Spleen (tissue), 13 donors: ENCODE results near the gene CATSPER3. TPM values are rescaled to one million over a fixed set of nuclear protein-coding genes. Genes with fewer than 3 reads are reported as not detected.

Experiments
- DNase-seq: peaks from one replicate; pipeline ENCODE4 v3.0.0-alpha.2; 2020
- H3K27ac ChIP-seq, 8 donors: fragments of 200-600 bp; sonication (generic) in 7 of 8; 1 replicate in 4 of 8; 2 replicates in 4 of 8; pipeline versions ENCODE4 v1.5.0 to v1.8.0; 2016 to 2021; ENCODE audit warnings: inconsistent platforms in 4 of 8, mild to moderate bottlenecking in 4 of 8, moderate library complexity in 1 of 8
- H3K27me3 ChIP-seq, 7 donors: fragments of 200-600 bp; sonication (generic) in 6 of 7; replicated peaks in 1 of 7; 1 replicate in 4 of 7; 2 replicates in 3 of 7; pipeline versions ENCODE4 v1.5.0 to v1.8.0; 2016 to 2021; ENCODE audit warnings: inconsistent platforms in 3 of 7, mild to moderate bottlenecking in 1 of 7
- H3K36me3 ChIP-seq, 6 donors: fragments of 200-600 bp; sonication (generic) in 5 of 6; 1 replicate in 4 of 6; 2 replicates in 2 of 6; pipeline versions ENCODE4 v1.5.0 to v1.8.0; 2016 to 2021; ENCODE audit warnings: inconsistent platforms in 2 of 6
- H3K4me1 ChIP-seq, 6 donors: fragments of 200-600 bp; sonication (generic) in 5 of 6; 1 replicate in 3 of 6; 2 replicates in 3 of 6; pipeline versions ENCODE4 v1.5.0 to v1.8.0; 2016 to 2021; ENCODE audit warnings: inconsistent platforms in 3 of 6
- H3K4me3 ChIP-seq, 8 donors: fragments of 200-600 bp; sonication (generic) in 7 of 8; 1 replicate in 4 of 8; 2 replicates in 4 of 8; pipeline versions ENCODE4 v1.5.0 to v1.8.0; 2016 to 2021; ENCODE audit warnings: inconsistent platforms in 4 of 8, mild to moderate bottlenecking in 4 of 8, moderate library complexity in 2 of 8
- H3K9me3 ChIP-seq, 8 donors: fragments of 200-600 bp; sonication (generic) in 7 of 8; 1 replicate in 4 of 8; 2 replicates in 4 of 8; pipeline versions ENCODE4 v1.5.0 to v1.8.0; 2016 to 2021; ENCODE audit warnings: inconsistent platforms in 4 of 8
- CTCF ChIP-seq, 11 experiments: fragments of 200-600 bp in 7 of 11; fragments of 450-650 bp in 4 of 11; sonication (generic) in 4 of 11; IDR thresholded peaks in 8 of 11; conservative IDR thresholded peaks in 3 of 11; 1 replicate in 7 of 11; 2 replicates in 4 of 11; pipeline versions ENCODE4 v1.4.0 to v1.8.0; 2016 to 2021; ENCODE audit warnings: antibody characterized with exemption in 11 of 11, inconsistent platforms in 4 of 11, mild to moderate bottlenecking in 1 of 11
- POLR2A ChIP-seq, 3 donors: fragments of 450-650 bp; IDR thresholded peaks; one replicate each; pipeline ENCODE4 v1.5.1; 2017; ENCODE audit warnings: antibody characterized with exemption in 3 of 3, mild to moderate bottlenecking in 1 of 3
- POLR2AphosphoS5 ChIP-seq, 3 donors: sonication (generic); formaldehyde crosslinking; IDR thresholded peaks; one replicate each; pipeline ENCODE4 v1.5.1; 2017; ENCODE audit warnings: antibody characterized with exemption in 3 of 3
- WGBS, 5 donors: extraction: QIAGEN DNeasy Blood & Tissue Kit in 3 of 5; methylation state at CpG; one replicate each; pipeline versions ENCODE4 v1.1.5 to v1.1.7; 2013 to 2018; 5-methylcytosine and 5-hydroxymethylcytosine counted together
- intact Hi-C: fragments of 100-400 bp; cut with DNase I; formaldehyde crosslinking; loops from one replicate; pipeline ENCODE4 v1.15.0; 2023; ENCODE audit warnings: low total_unique reads
- long read RNA-seq, 2 donors: transcript quantifications; one replicate each; lab custom pipeline, GENCODE V29; 2026
- polyA plus RNA-seq, 3 donors: library from polyadenylated mRNA; stranded (reverse); fragments of 200-250 nt; gene quantifications; one replicate each; pipeline ENCODE4 v1.2.1, GENCODE V29; 2013
- total RNA-seq, 7 donors: library from RNA; depleted of rRNA in 3 of 7; stranded (reverse); fragments of >200 nt in 3 of 7; fragmentation: NEBNext Ultra II Directional in 4 of 7; extraction: Animal tissue kit (Norgen Biotek cat#: 25700) in 4 of 7; gene quantifications; one replicate each; pipeline versions ENCODE4 v1.1.0 to v1.2.1, GENCODE V29; 2016 to 2021
- donor health status: healthy with polysubstance abuse.
- donor health status: DM: no; HTN: no; CAD: no; lungs with moderate emphysema.
- donor health status: DM: no; HTN: no; CAD: no.
- donor health status: Bipolar disorder and iron deficiency.
- donor health status: healthy.
- donor health status: DM: no; HTN: no; CAD: no.
- donor health status: DM: yes; HTN: yes; CAD: no.

Gene CATSPER3
- under 1 TPM in 4 of 7 donors, not detected in 3; 0.40 to 0.89 (median 0.65) TPM for total RNA-seq
- under 1 TPM; 0.35 to 0.44 (median 0.39) TPM for polyA plus RNA-seq
- long read RNA-seq, donor 1: 0 reads
- long read RNA-seq, donor 2: 0 reads

- 88 to 97% (median 96%) methylated on average over 3 of the region's 3 CpGs for WGBS, 5 donors
Measured at GRCh38 chr5:134967607-134968006, at the start of gene CATSPER3. CATSPER3 (plus strand) TSS chr5:134967907; CDS start chr5:134967992, 85 bp downstream.

GRCh38 chr5:134918861-134919260 is 48.8 kb upstream of the CATSPER3 start:
- peaks cover 0 to 64% (median 29%) of the 10 kb centered on the region in 6 donors for H3K36me3 ChIP-seq
- WGBS, 5 donors: 94 to 98% (median 96%) methylated on average over 3 of the region's 3 CpGs
- TF ChIP-seq CTCF (IDR thresholded peaks at IDR 0.05 in 8 of 11, conservative IDR thresholded peaks at IDR 0.05 in 3 of 11): no peak
- no peak for TF ChIP-seq POLR2A (IDR thresholded peaks at IDR 0.05)
- TF ChIP-seq POLR2AphosphoS5 (IDR thresholded peaks at IDR 0.05): no peak
- no peak for DNase-seq
- no peaks in the 10 kb centered on the region for H3K27me3 ChIP-seq
- intact Hi-C loops: loop anchor here (5.0 kb wide), 1 partner anchor 273 kb away; no protein-coding TSS in a partner anchor
- H3K4me3 ChIP-seq: no peak overlapping the region
- no peaks in the 10 kb centered on the region for H3K4me1 ChIP-seq
- no peaks in the 10 kb centered on the region for H3K9me3 ChIP-seq
- no peak overlapping the region for H3K27ac ChIP-seq

More at GRCh38 chr5:134967607-134968006, at the start of gene CATSPER3:
- no peaks in the 10 kb centered on the region for H3K4me1 ChIP-seq
- no peaks in the 10 kb centered on the region for H3K9me3 ChIP-seq
- H3K36me3 ChIP-seq: peaks cover 0 to 58% (median 4%) of the 10 kb centered on the region in 6 donors
- DNase-seq: no peak
- TF ChIP-seq CTCF (IDR thresholded peaks at IDR 0.05 in 8 of 11, conservative IDR thresholded peaks at IDR 0.05 in 3 of 11): no peak
- TF ChIP-seq POLR2A (IDR thresholded peaks at IDR 0.05): no peak
- no peak for TF ChIP-seq POLR2AphosphoS5 (IDR thresholded peaks at IDR 0.05)
- no peaks in the 10 kb centered on the region for H3K27me3 ChIP-seq
- no peak within 1 kb of the TSS for H3K4me3 ChIP-seq
- intact Hi-C loops: no loop called here
- no peak within 1 kb of the TSS for H3K27ac ChIP-seq

DNA sequence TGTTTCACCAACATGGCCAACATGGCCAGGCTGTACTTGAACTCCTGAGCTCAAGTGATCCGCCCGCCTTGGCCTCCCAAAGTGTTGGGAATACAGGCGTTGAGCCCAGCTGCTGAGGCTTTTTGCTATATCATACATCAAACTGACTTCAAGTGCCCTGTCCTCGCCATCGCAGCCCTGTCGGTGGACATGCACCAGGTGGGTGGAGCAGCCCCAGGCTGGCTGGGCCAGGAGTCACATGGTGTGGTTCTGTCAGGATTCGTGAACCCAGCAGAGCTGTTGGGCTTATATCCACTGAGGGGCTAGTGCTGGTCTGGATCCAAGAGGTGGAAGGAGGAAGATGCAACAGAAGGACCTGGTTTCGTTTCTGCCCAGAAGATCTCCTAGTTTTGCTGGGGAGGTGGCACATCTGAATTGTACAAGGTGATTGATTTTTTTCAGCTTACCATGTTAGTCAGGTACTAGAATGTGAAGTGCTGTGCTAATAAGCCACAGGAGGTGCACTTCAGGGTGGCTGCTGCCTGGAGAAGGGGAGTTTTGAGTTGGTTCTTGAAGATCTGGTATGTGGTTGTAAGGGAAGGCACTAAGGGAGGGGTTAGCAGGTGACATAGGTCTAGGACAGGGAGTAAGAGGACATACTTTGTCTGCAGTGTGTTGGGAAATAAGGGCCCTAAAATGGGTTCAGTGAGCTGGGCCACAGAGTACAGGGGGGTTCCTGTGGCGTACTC is 46.7 kb upstream of the CATSPER3 start:
- H3K4me3 ChIP-seq: no peak overlapping the region
- no peaks in the 10 kb centered on the region for H3K9me3 ChIP-seq
- no peak overlapping the region for H3K27ac ChIP-seq
- intact Hi-C loops: no loop called here
- peaks cover 0 to 42% (median 10%) of the 10 kb centered on the region in 6 donors for H3K36me3 ChIP-seq
- no peaks in the 10 kb centered on the region for H3K27me3 ChIP-seq
- TF ChIP-seq POLR2AphosphoS5 (IDR thresholded peaks at IDR 0.05): no peak
- TF ChIP-seq POLR2A (IDR thresholded peaks at IDR 0.05): no peak
- TF ChIP-seq CTCF (IDR thresholded peaks at IDR 0.05 in 8 of 11, conservative IDR thresholded peaks at IDR 0.05 in 3 of 11): no peak
- no peak for DNase-seq
- H3K4me1 ChIP-seq: no peaks in the 10 kb centered on the region
- 95 to 98% (median 97%) methylated on average over 9 of the region's 9 CpGs for WGBS, 5 donors

GRCh38 chr5:134932508-134932907 is 35.2 kb upstream of the CATSPER3 start:
- H3K4me1 ChIP-seq: no peaks in the 10 kb centered on the region
- WGBS, 5 donors: 96 to 100% (median 98%) methylated on average over 3 of the region's 3 CpGs
- TF ChIP-seq CTCF (IDR thresholded peaks at IDR 0.05 in 8 of 11, conservative IDR thresholded peaks at IDR 0.05 in 3 of 11): no peak
- TF ChIP-seq POLR2AphosphoS5 (IDR thresholded peaks at IDR 0.05): no peak
- TF ChIP-seq POLR2A (IDR thresholded peaks at IDR 0.05): no peak
- intact Hi-C loops: no loop called here
- H3K27me3 ChIP-seq: no peaks in the 10 kb centered on the region
- H3K27ac ChIP-seq: no peak overlapping the region
- H3K36me3 ChIP-seq: peaks cover 3 to 20% (median 17%) of the 10 kb centered on the region in 6 donors
- DNase-seq: no peak
- no peaks in the 10 kb centered on the region for H3K9me3 ChIP-seq
- no peak overlapping the region for H3K4me3 ChIP-seq
